ENCODE data around the gene CD274.
"Not testable (repeated sequence)": the region's sequence is repeated elsewhere in the genome, so short reads cannot be mapped to it uniquely, and the experiment has no call there.

CD274 gene

GRCh38 chr9:5441043-5441442, 9.3 kb upstream of the CD274 start:
- H3K36me3 ChIP-seq = no peaks in the 10 kb centered on the region
- H3K4me1 ChIP-seq (ENCODE audit: control insufficient read depth in 1 of 2, insufficient read depth in 1 of 2, low read depth in 1 of 2, low read length in 1 of 2) = peaks cover 20 to 25% of the 10 kb centered on the region in 2 experiments
- no peak overlapping the region for H3K27ac ChIP-seq
- TF ChIP-seq CTCF (IDR thresholded peaks at IDR 0.05) = no peak
- no peak overlapping the region for H3K4me3 ChIP-seq (ENCODE audit: low read depth in 1 of 2, low read length in 1 of 2)
- peaks cover 6% of the 10 kb centered on the region for H3K27me3 ChIP-seq
- no peaks in the 10 kb centered on the region for H3K9me3 ChIP-seq

- H3K9me3 ChIP-seq = no peaks in the 10 kb centered on the region
- peaks cover 8 to 13% of the 10 kb centered on the region in 2 experiments for H3K4me1 ChIP-seq (ENCODE audit: control insufficient read depth in 1 of 2, insufficient read depth in 1 of 2, low read depth in 1 of 2, low read length in 1 of 2)
- H3K27me3 ChIP-seq = peaks cover 6% of the 10 kb centered on the region
- H3K4me3 ChIP-seq (ENCODE audit: low read depth in 1 of 2, low read length in 1 of 2) = no peak overlapping the region
- peak; percentile 38 for TF ChIP-seq CTCF (IDR thresholded peaks at IDR 0.05)
- H3K27ac ChIP-seq = no peak overlapping the region
- H3K36me3 ChIP-seq = no peaks in the 10 kb centered on the region
Measured at GRCh38 chr9:5442400-5443011, 7.8 kb upstream of the CD274 start.

- Histone ChIP-seq H3K4me3 (ENCODE audit: low read depth in 1 of 2, low read length in 1 of 2) (no peak overlapping the region), H3K27ac (no peak overlapping the region), H3K4me1 (ENCODE audit: control insufficient read depth in 1 of 2, insufficient read depth in 1 of 2, low read depth in 1 of 2, low read length in 1 of 2) (peaks cover 0 to 4% of the 10 kb centered on the region in 2 experiments), H3K27me3 (peaks cover 6% of the 10 kb centered on the region), H3K9me3 (no peaks in the 10 kb centered on the region), H3K36me3 (no peaks in the 10 kb centered on the region)
- TF ChIP-seq CTCF (IDR thresholded peaks at IDR 0.05) = no peak
Measured at GRCh38 chr9:5443850-5444249, 6.5 kb upstream of the CD274 start.

GRCh38 chr9:5445096-5445495, 5.2 kb upstream of the CD274 start:
- H3K4me3 ChIP-seq (ENCODE audit: low read depth in 1 of 2, low read length in 1 of 2); H3K4me1 ChIP-seq (ENCODE audit: control insufficient read depth in 1 of 2, insufficient read depth in 1 of 2, low read depth in 1 of 2, low read length in 1 of 2); H3K27me3 ChIP-seq; H3K27ac ChIP-seq; H3K36me3 ChIP-seq; H3K9me3 ChIP-seq: not testable (repeated sequence)

- Histone ChIP-seq H3K27ac (no peak overlapping the region), H3K4me3 (ENCODE audit: low read depth in 1 of 2, low read length in 1 of 2) (no peak overlapping the region), H3K27me3 (peaks cover 2% of the 10 kb centered on the region), H3K9me3 (no peaks in the 10 kb centered on the region), H3K36me3 (no peaks in the 10 kb centered on the region), H3K4me1 (ENCODE audit: control insufficient read depth in 1 of 2, insufficient read depth in 1 of 2, low read depth in 1 of 2, low read length in 1 of 2) (peaks cover 14 to 16% of the 10 kb centered on the region in 2 experiments)
- TF ChIP-seq CTCF (IDR thresholded peaks at IDR 0.05) = no peak
Measured at GRCh38 chr9:5445886-5446285, 4.5 kb upstream of the CD274 start.

- H3K9me3 ChIP-seq = no peaks in the 10 kb centered on the region
- H3K27me3 ChIP-seq = no peaks in the 10 kb centered on the region
- H3K27ac ChIP-seq = no peak overlapping the region
- no peak overlapping the region for H3K4me3 ChIP-seq (ENCODE audit: low read depth in 1 of 2, low read length in 1 of 2)
- H3K36me3 ChIP-seq = no peaks in the 10 kb centered on the region
- H3K4me1 ChIP-seq (ENCODE audit: control insufficient read depth in 1 of 2, insufficient read depth in 1 of 2, low read depth in 1 of 2, low read length in 1 of 2) = peaks cover 17 to 22% of the 10 kb centered on the region in 2 experiments
- TF ChIP-seq CTCF (IDR thresholded peaks at IDR 0.05) = no peak
Measured at GRCh38 chr9:5446451-5447236, 3.7 kb upstream of the CD274 start.

Data from neutrophil (primary cell).